ENCODE results near the gene RNF145. TPM values are rescaled to one million over a fixed set of nuclear protein-coding genes. Genes with fewer than 3 reads are reported as not detected.
A peak's percentile ranks its signal among the peaks of the same experiment; 100 is the strongest.

RNF145 gene
- total RNA-seq, 1 experiment from 2014 or later: 13.7 TPM

- peak; percentile 37 for DNase-seq
- peak overlapping the region; percentile 84 for H3K9ac ChIP-seq (ENCODE audit: low read length)
These were observed 29.6 kb downstream of the RNF145 start for GRCh38 chr5:159179529-159180305.

DNA sequence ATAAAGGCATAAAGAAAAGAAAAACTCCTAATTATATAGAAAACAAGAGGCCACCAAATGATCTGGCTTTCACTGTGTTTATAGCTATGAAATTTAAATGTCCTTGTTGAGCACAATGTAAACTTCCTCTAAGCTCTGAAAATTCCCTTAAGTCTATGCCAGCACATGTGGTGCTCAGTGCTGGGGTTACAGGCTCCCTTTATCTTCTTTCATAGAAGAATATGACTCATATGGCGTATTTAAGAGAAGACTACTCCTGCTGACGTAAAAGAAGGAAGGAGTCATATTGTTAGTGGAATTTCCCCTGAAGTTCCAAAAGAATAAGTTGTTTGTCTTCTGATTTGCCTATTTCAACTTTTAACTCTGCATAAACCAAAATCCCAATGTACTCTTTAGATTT, 30.4 kb downstream of the RNF145 start:
- peak overlapping the region; percentile 98 for H3K27ac ChIP-seq (ENCODE audit: low read length)
- intact Hi-C loops (cut with micrococcal nuclease): loop anchor here (1.0 to 5.0 kb wide), 4 partner anchors 10 to 83 kb away; partner anchors contain the start of gene UBLCP1
- TF ChIP-seq EZH2phosphoT487 (IDR thresholded peaks at IDR 0.05; ENCODE audit: borderline replicate concordance, low read length): no peak
- TF ChIP-seq, protein P1, sequence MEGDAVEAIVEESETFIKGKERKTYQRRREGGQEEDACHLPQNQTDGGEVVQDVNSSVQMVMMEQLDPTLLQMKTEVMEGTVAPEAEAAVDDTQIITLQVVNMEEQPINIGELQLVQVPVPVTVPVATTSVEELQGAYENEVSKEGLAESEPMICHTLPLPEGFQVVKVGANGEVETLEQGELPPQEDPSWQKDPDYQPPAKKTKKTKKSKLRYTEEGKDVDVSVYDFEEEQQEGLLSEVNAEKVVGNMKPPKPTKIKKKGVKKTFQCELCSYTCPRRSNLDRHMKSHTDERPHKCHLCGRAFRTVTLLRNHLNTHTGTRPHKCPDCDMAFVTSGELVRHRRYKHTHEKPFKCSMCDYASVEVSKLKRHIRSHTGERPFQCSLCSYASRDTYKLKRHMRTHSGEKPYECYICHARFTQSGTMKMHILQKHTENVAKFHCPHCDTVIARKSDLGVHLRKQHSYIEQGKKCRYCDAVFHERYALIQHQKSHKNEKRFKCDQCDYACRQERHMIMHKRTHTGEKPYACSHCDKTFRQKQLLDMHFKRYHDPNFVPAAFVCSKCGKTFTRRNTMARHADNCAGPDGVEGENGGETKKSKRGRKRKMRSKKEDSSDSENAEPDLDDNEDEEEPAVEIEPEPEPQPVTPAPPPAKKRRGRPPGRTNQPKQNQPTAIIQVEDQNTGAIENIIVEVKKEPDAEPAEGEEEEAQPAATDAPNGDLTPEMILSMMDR (conservative IDR thresholded peaks at IDR 0.05; ENCODE audit: low read depth, low read length): no peak
- TF ChIP-seq EZH2 (IDR thresholded peaks at IDR 0.05; ENCODE audit: low read length, unreplicated experiment): no peak
- no peaks in the 10 kb centered on the region; the same call in 1 of the 2 replicates for H3K36me3 ChIP-seq (ENCODE audit: low read depth, low read length)
- H3K4me1 ChIP-seq (ENCODE audit: insufficient read depth, low read length): peaks cover 47% of the 10 kb centered on the region
- no peak overlapping the region for H2AFZ ChIP-seq (ENCODE audit: low read length)
- ChIA-PET POLR2A (ENCODE audit: unreplicated experiment) (no interaction called here), CTCF (interaction anchor here (1.0 to 1.3 kb wide), 2 partner anchors 15 to 22 kb away, joined by 3 read pairs; no protein-coding TSS in a partner anchor)
- peak; percentile 92 for ATAC-seq
- DNase-seq: peak; percentile 81
- peak overlapping the region; percentile 56 for H3K4me2 ChIP-seq (ENCODE audit: low read length)
- H3K79me2 ChIP-seq (ENCODE audit: low read length): peaks cover 10% of the 10 kb centered on the region
- no peaks in the 10 kb centered on the region for H3K27me3 ChIP-seq (ENCODE audit: low read length)
- H3K4me3 ChIP-seq (ENCODE audit: low read length): no peak overlapping the region
- H3K9me3 ChIP-seq (ENCODE audit: low read length): no peaks in the 10 kb centered on the region
- BruUV-seq (replicated peaks): no TSS peak
- peaks cover 7% of the 10 kb centered on the region for H3F3A ChIP-seq (ENCODE audit: low read length, unreplicated experiment)
- no peaks in the 10 kb centered on the region for H3K9me2 ChIP-seq (replicated peaks; ENCODE audit: low read length)
- H4K20me1 ChIP-seq (ENCODE audit: low read length): no peaks in the 10 kb centered on the region
- H3K9ac ChIP-seq (ENCODE audit: low read length): peak overlapping the region; percentile 84

More at GRCh38 chr5:159179529-159180305, 29.6 kb downstream of the RNF145 start:
- H3K27me3 ChIP-seq (ENCODE audit: low read length): no peaks in the 10 kb centered on the region
- no peak for TF ChIP-seq EZH2 (IDR thresholded peaks at IDR 0.05; ENCODE audit: low read length, unreplicated experiment)
- TF ChIP-seq, protein P1 (conservative IDR thresholded peaks at IDR 0.05; ENCODE audit: low read depth, low read length): no peak
- intact Hi-C loops (cut with micrococcal nuclease): loop anchor here (1.0 to 5.0 kb wide), 4 partner anchors 10 to 83 kb away; partner anchors contain the start of gene UBLCP1
- ChIA-PET CTCF (interaction anchor here (1.0 to 1.3 kb wide), 2 partner anchors 16 to 23 kb away, joined by 3 read pairs; no protein-coding TSS in a partner anchor), POLR2A (ENCODE audit: unreplicated experiment) (no interaction called here)
- no peaks in the 10 kb centered on the region for H3K9me2 ChIP-seq (replicated peaks; ENCODE audit: low read length)
- H3K4me1 ChIP-seq (ENCODE audit: insufficient read depth, low read length): peaks cover 52% of the 10 kb centered on the region
- no peaks in the 10 kb centered on the region for H3K9me3 ChIP-seq (ENCODE audit: low read length)
- ATAC-seq: peak; percentile 59
- peak overlapping the region; percentile 98 for H3K27ac ChIP-seq (ENCODE audit: low read length)
- BruUV-seq (replicated peaks): no TSS peak
- no peak overlapping the region for H2AFZ ChIP-seq (ENCODE audit: low read length)
- peak overlapping the region; percentile 56 for H3K4me2 ChIP-seq (ENCODE audit: low read length)
- no peaks in the 10 kb centered on the region for H4K20me1 ChIP-seq (ENCODE audit: low read length)
- no peaks in the 10 kb centered on the region; the same call in 1 of the 2 replicates for H3K36me3 ChIP-seq (ENCODE audit: low read depth, low read length)
- H3F3A ChIP-seq (ENCODE audit: low read length, unreplicated experiment): peaks cover 7% of the 10 kb centered on the region
- peak overlapping the region; percentile 3; the same call in 1 of the 2 replicates for H3K4me3 ChIP-seq (ENCODE audit: low read length)
- peaks cover 14% of the 10 kb centered on the region for H3K79me2 ChIP-seq (ENCODE audit: low read length)

Data from PC-3 (cell line).